ENCODE measurements around the gene SLC6A4. TPM values are rescaled to one million over a fixed set of nuclear protein-coding genes. Genes with fewer than 3 reads are reported as not detected.

The SLC6A4 gene
- total and polyA plus RNA-seq, 2 of the 8 experiments (the other 6 are each of a cell fraction or from before 2014, with no cell fraction given), result 0.09 to 0.33 TPM

DNA sequence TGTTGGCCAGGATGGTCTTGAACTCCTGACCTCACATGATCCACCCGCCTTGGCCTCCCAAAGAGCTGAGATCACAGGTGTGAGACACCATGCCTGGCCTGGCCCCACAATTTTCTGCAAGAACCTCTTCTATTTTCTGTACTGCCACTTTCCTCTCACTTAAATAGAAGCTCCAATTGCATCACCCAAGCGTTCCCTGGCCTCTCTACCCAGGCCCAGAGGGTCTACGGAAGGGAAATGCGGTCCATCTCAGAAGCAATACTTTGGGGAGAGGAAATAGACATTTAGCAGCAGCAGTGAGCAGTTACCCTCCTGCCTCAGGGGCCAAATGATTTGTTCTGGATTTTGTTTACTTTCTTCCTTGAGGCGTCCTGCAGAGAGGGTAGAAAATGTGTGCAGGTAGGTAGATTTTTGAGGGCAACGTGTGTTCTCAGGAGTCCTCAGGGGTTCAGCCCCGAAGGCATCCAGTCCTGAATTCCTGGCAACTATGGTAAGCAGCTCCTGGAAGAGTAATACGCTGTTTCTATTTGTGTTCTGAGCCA is 11.0 kb downstream of the SLC6A4 start (continued):
- TF ChIP-seq, protein P1, sequence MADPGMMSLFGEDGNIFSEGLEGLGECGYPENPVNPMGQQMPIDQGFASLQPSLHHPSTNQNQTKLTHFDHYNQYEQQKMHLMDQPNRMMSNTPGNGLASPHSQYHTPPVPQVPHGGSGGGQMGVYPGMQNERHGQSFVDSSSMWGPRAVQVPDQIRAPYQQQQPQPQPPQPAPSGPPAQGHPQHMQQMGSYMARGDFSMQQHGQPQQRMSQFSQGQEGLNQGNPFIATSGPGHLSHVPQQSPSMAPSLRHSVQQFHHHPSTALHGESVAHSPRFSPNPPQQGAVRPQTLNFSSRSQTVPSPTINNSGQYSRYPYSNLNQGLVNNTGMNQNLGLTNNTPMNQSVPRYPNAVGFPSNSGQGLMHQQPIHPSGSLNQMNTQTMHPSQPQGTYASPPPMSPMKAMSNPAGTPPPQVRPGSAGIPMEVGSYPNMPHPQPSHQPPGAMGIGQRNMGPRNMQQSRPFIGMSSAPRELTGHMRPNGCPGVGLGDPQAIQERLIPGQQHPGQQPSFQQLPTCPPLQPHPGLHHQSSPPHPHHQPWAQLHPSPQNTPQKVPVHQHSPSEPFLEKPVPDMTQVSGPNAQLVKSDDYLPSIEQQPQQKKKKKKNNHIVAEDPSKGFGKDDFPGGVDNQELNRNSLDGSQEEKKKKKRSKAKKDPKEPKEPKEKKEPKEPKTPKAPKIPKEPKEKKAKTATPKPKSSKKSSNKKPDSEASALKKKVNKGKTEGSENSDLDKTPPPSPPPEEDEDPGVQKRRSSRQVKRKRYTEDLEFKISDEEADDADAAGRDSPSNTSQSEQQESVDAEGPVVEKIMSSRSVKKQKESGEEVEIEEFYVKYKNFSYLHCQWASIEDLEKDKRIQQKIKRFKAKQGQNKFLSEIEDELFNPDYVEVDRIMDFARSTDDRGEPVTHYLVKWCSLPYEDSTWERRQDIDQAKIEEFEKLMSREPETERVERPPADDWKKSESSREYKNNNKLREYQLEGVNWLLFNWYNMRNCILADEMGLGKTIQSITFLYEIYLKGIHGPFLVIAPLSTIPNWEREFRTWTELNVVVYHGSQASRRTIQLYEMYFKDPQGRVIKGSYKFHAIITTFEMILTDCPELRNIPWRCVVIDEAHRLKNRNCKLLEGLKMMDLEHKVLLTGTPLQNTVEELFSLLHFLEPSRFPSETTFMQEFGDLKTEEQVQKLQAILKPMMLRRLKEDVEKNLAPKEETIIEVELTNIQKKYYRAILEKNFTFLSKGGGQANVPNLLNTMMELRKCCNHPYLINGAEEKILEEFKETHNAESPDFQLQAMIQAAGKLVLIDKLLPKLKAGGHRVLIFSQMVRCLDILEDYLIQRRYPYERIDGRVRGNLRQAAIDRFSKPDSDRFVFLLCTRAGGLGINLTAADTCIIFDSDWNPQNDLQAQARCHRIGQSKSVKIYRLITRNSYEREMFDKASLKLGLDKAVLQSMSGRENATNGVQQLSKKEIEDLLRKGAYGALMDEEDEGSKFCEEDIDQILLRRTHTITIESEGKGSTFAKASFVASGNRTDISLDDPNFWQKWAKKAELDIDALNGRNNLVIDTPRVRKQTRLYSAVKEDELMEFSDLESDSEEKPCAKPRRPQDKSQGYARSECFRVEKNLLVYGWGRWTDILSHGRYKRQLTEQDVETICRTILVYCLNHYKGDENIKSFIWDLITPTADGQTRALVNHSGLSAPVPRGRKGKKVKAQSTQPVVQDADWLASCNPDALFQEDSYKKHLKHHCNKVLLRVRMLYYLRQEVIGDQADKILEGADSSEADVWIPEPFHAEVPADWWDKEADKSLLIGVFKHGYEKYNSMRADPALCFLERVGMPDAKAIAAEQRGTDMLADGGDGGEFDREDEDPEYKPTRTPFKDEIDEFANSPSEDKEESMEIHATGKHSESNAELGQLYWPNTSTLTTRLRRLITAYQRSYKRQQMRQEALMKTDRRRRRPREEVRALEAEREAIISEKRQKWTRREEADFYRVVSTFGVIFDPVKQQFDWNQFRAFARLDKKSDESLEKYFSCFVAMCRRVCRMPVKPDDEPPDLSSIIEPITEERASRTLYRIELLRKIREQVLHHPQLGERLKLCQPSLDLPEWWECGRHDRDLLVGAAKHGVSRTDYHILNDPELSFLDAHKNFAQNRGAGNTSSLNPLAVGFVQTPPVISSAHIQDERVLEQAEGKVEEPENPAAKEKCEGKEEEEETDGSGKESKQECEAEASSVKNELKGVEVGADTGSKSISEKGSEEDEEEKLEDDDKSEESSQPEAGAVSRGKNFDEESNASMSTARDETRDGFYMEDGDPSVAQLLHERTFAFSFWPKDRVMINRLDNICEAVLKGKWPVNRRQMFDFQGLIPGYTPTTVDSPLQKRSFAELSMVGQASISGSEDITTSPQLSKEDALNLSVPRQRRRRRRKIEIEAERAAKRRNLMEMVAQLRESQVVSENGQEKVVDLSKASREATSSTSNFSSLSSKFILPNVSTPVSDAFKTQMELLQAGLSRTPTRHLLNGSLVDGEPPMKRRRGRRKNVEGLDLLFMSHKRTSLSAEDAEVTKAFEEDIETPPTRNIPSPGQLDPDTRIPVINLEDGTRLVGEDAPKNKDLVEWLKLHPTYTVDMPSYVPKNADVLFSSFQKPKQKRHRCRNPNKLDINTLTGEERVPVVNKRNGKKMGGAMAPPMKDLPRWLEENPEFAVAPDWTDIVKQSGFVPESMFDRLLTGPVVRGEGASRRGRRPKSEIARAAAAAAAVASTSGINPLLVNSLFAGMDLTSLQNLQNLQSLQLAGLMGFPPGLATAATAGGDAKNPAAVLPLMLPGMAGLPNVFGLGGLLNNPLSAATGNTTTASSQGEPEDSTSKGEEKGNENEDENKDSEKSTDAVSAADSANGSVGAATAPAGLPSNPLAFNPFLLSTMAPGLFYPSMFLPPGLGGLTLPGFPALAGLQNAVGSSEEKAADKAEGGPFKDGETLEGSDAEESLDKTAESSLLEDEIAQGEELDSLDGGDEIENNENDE (IDR thresholded peaks at IDR 0.05; ENCODE audit: insufficient replicate concordance, low read length), result no peak
- TF ChIP-seq SUZ12 (IDR thresholded peaks at IDR 0.05; ENCODE audit: low read length), result no peak
- no peak for TF ChIP-seq TEAD4 (IDR thresholded peaks at IDR 0.05; ENCODE audit: low read depth, low read length)
- TF ChIP-seq POU5F1 (IDR thresholded peaks at IDR 0.05; ENCODE audit: low read depth, low read length), result no peak

All from H1 (cell line).